ENCODE data around the gene MBNL2.
"Not testable (repeated sequence)": the region's sequence is repeated elsewhere in the genome, so short reads cannot be mapped to it uniquely, and the experiment has no call there.

The MBNL2 gene

GRCh38 chr13:97221989-97222700 is at the start of gene MBNL2:
MBNL2 (plus strand) TSS chr13:97222333; CDS start chr13:97276236, 53,903 bp downstream.
- DNase-seq, result peak; percentile 73

GRCh38 chr13:97174638-97175037 is 47.5 kb upstream of the MBNL2 start:
- DNase-seq, result no peak

- no peak for DNase-seq
Measured at GRCh38 chr13:97175041-97175440, 47.1 kb upstream of the MBNL2 start.

GRCh38 chr13:97179501-97179900 is 42.6 kb upstream of the MBNL2 start:
- DNase-seq, result no peak

- DNase-seq, result no peak
Measured at GRCh38 chr13:97182111-97182890, 39.8 kb upstream of the MBNL2 start.

- DNase-seq, result no peak
Measured at GRCh38 chr13:97185291-97185690, 36.8 kb upstream of the MBNL2 start.

- DNase-seq, result no peak
Measured at GRCh38 chr13:97185751-97186150, 36.4 kb upstream of the MBNL2 start.

- DNase-seq, result no peak
Measured at GRCh38 chr13:97188207-97188606, 33.9 kb upstream of the MBNL2 start.

- no peak for DNase-seq
Measured at GRCh38 chr13:97189928-97190327, 32.2 kb upstream of the MBNL2 start.

GRCh38 chr13:97191142-97191541 is 31.0 kb upstream of the MBNL2 start:
- DNase-seq, result no peak

GRCh38 chr13:97191615-97192014 is 30.5 kb upstream of the MBNL2 start:
- peak; percentile 9 for DNase-seq

GRCh38 chr13:97192166-97192565 is 30.0 kb upstream of the MBNL2 start:
- no peak for DNase-seq

GRCh38 chr13:97193577-97193976 is 28.6 kb upstream of the MBNL2 start:
- DNase-seq, result no peak

GRCh38 chr13:97194479-97194878 is 27.7 kb upstream of the MBNL2 start:
- no peak for DNase-seq

GRCh38 chr13:97196340-97196739 is 25.8 kb upstream of the MBNL2 start:
- no peak for DNase-seq

GRCh38 chr13:97198753-97199152 is 23.4 kb upstream of the MBNL2 start:
- no peak for DNase-seq

GRCh38 chr13:97199451-97199850 is 22.7 kb upstream of the MBNL2 start:
- no peak for DNase-seq

GRCh38 chr13:97200081-97200942 is 21.8 kb upstream of the MBNL2 start:
- DNase-seq, result no peak

- DNase-seq, result no peak
Measured at GRCh38 chr13:97202761-97203160, 19.4 kb upstream of the MBNL2 start.

- DNase-seq, result no peak
Measured at GRCh38 chr13:97205465-97205864, 16.7 kb upstream of the MBNL2 start.

GRCh38 chr13:97205982-97206381 is 16.2 kb upstream of the MBNL2 start:
- no peak for DNase-seq

- DNase-seq, result not testable (repeated sequence)
Measured at GRCh38 chr13:97207252-97207651, 14.9 kb upstream of the MBNL2 start.

- DNase-seq, result no peak
Measured at GRCh38 chr13:97211300-97211699, 10.8 kb upstream of the MBNL2 start.

All from NCI-H1436 (cell line).